ENCODE measurements around the gene GNAQ.

GRCh38 chr9:77743386-77743785, 288.2 kb downstream of the GNAQ start:
- TF ChIP-seq RAD21 (IDR thresholded peaks at IDR 0.05; ENCODE audit: low read depth), result no peak
- TF ChIP-seq EGR1 (IDR thresholded peaks at IDR 0.05), result no peak
- TF ChIP-seq, protein P1, sequence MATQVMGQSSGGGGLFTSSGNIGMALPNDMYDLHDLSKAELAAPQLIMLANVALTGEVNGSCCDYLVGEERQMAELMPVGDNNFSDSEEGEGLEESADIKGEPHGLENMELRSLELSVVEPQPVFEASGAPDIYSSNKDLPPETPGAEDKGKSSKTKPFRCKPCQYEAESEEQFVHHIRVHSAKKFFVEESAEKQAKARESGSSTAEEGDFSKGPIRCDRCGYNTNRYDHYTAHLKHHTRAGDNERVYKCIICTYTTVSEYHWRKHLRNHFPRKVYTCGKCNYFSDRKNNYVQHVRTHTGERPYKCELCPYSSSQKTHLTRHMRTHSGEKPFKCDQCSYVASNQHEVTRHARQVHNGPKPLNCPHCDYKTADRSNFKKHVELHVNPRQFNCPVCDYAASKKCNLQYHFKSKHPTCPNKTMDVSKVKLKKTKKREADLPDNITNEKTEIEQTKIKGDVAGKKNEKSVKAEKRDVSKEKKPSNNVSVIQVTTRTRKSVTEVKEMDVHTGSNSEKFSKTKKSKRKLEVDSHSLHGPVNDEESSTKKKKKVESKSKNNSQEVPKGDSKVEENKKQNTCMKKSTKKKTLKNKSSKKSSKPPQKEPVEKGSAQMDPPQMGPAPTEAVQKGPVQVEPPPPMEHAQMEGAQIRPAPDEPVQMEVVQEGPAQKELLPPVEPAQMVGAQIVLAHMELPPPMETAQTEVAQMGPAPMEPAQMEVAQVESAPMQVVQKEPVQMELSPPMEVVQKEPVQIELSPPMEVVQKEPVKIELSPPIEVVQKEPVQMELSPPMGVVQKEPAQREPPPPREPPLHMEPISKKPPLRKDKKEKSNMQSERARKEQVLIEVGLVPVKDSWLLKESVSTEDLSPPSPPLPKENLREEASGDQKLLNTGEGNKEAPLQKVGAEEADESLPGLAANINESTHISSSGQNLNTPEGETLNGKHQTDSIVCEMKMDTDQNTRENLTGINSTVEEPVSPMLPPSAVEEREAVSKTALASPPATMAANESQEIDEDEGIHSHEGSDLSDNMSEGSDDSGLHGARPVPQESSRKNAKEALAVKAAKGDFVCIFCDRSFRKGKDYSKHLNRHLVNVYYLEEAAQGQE (IDR thresholded peaks at IDR 0.05; ENCODE audit: low read depth), result no peak
- no peak for TF ChIP-seq CEBPB (IDR thresholded peaks at IDR 0.05)

All from Ishikawa (cell line).